HL-60 (cell line): ENCODE measurements around the gene DDI2.

Source experiments
- GABPA ChIP-seq: IDR thresholded peaks from 2 replicates; pipeline ENCODE4 v1.6.1; 2012; ENCODE audit warnings: low read depth
- POLR2AphosphoS5 ChIP-seq: IDR thresholded peaks from 2 replicates; pipeline ENCODE4 v1.6.1; 2012; ENCODE audit warnings: low read depth
- SPI1 ChIP-seq: IDR thresholded peaks from 2 replicates; pipeline ENCODE4 v1.6.1; 2012; ENCODE audit warnings: low read depth, mild to moderate bottlenecking, borderline replicate concordance
- TF ChIP-seq, protein P1 (sequence below): IDR thresholded peaks from one replicate; pipeline ENCODE4 v1.5.1; 2011; ENCODE audit warnings: low read length, control low read depth, inconsistent platforms; ENCODE audit not compliant: insufficient read depth
- TF ChIP-seq, protein P2 (sequence below): IDR thresholded peaks from 2 replicates; pipeline ENCODE4 v1.6.1; 2012; ENCODE audit warnings: low read depth; ENCODE audit not compliant: insufficient replicate concordance

DNA sequence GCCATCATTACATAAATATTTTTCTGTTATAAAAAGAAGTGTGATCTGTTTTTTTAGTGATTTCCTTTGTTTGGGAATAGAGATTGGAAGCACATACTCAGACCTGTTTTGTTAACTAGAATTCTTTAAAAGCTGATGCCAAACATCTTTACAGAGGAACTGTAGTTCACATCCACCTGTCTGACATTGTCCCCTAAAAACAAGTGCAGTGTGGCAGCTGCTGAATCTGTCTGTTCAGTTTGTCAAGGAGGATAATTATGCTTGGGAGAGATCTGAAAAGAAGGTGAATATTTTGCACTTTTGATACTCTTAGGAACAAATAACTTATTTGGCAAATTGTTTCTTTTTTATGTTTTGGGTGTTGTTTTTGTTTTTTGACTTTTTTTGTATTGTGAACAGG is 46.0 kb upstream of the DDI2 start:
- TF ChIP-seq, protein P1, sequence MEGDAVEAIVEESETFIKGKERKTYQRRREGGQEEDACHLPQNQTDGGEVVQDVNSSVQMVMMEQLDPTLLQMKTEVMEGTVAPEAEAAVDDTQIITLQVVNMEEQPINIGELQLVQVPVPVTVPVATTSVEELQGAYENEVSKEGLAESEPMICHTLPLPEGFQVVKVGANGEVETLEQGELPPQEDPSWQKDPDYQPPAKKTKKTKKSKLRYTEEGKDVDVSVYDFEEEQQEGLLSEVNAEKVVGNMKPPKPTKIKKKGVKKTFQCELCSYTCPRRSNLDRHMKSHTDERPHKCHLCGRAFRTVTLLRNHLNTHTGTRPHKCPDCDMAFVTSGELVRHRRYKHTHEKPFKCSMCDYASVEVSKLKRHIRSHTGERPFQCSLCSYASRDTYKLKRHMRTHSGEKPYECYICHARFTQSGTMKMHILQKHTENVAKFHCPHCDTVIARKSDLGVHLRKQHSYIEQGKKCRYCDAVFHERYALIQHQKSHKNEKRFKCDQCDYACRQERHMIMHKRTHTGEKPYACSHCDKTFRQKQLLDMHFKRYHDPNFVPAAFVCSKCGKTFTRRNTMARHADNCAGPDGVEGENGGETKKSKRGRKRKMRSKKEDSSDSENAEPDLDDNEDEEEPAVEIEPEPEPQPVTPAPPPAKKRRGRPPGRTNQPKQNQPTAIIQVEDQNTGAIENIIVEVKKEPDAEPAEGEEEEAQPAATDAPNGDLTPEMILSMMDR: no peak
- TF ChIP-seq, protein P2, sequence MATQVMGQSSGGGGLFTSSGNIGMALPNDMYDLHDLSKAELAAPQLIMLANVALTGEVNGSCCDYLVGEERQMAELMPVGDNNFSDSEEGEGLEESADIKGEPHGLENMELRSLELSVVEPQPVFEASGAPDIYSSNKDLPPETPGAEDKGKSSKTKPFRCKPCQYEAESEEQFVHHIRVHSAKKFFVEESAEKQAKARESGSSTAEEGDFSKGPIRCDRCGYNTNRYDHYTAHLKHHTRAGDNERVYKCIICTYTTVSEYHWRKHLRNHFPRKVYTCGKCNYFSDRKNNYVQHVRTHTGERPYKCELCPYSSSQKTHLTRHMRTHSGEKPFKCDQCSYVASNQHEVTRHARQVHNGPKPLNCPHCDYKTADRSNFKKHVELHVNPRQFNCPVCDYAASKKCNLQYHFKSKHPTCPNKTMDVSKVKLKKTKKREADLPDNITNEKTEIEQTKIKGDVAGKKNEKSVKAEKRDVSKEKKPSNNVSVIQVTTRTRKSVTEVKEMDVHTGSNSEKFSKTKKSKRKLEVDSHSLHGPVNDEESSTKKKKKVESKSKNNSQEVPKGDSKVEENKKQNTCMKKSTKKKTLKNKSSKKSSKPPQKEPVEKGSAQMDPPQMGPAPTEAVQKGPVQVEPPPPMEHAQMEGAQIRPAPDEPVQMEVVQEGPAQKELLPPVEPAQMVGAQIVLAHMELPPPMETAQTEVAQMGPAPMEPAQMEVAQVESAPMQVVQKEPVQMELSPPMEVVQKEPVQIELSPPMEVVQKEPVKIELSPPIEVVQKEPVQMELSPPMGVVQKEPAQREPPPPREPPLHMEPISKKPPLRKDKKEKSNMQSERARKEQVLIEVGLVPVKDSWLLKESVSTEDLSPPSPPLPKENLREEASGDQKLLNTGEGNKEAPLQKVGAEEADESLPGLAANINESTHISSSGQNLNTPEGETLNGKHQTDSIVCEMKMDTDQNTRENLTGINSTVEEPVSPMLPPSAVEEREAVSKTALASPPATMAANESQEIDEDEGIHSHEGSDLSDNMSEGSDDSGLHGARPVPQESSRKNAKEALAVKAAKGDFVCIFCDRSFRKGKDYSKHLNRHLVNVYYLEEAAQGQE: no peak
- TF ChIP-seq GABPA (no peak), SPI1 (no peak), POLR2AphosphoS5 (no peak)
